GM21717 (cell line): Measurements from ENCODE around the gene REXO4.

Source experiments
- ATAC-seq: cut with Tn5 transposase; IDR thresholded peaks from one replicate; pipeline ENCODE4 v1.9.1; 2021; ENCODE audit warnings: mild to moderate bottlenecking, moderate library complexity; ENCODE audit not compliant: unreplicated experiment

REXO4 gene, protein sequence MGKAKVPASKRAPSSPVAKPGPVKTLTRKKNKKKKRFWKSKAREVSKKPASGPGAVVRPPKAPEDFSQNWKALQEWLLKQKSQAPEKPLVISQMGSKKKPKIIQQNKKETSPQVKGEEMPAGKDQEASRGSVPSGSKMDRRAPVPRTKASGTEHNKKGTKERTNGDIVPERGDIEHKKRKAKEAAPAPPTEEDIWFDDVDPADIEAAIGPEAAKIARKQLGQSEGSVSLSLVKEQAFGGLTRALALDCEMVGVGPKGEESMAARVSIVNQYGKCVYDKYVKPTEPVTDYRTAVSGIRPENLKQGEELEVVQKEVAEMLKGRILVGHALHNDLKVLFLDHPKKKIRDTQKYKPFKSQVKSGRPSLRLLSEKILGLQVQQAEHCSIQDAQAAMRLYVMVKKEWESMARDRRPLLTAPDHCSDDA

DNA sequence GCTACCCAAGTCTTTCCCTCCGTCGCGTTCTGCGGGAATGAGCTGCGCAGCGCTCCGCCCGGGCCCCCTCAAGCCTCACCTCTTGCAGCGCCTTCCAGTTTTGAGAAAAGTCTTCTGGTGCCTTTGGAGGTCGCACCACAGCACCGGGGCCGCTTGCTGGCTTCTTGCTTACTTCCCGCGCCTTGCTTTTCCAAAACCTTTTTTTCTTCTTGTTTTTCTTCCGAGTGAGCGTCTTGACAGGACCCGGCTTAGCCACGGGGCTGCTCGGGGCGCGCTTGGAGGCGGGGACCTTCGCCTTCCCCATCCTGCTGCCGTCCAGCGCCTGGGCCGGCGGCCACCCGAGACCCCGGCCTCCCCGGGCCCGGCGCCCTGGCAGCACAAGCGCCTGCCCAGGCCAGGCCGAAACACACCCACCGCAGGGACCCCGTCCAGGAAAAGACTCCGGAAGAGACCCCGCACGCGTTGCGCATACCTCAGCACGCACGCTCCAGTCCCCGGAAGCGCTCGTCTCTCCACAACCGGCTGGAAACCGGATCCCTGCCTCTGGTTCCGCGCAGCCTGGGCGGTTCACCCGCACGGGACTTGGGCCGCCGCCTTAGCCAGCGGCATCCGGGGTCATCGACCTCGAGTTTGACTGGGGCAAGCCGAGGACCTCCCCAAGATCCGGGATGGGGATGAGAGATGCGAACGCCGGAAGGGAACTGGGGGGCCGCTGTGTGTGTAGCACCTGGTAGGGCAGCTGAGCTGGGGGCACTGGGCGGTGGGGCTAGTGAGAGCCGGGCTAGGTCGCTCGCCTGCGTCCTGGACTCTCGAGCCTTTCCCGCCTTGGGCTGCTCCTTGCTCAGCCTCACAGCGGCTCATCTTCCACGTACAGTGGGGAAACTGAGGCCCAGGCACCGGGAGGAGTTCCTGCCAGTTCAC is at the start of gene REXO4:
TSS of gene REXO4 (minus strand) at position 470 of the 921 bp plus-strand sequence. CDS start at position 304, 166 bp downstream.
- peak; percentile 71 for ATAC-seq

DNA sequence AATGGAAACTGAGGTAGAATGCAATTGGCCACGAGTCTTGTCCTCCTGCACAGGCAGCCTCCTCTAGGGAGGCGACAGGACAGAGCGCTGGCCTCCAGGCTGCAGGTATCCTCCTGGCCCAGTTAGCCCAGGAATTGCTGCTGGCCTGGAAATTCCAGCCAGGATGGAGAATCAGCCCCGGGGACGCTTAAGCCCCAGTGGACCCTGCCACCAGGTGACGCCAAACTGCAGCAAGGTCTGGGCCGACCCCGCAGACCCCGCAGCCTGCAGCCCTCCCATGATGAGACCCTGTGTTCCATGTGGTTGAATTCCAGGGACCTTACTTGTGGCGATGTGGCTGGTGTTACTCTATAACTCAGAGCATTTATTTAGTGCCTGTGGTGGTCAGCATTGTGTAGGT is 49.3 kb upstream of the REXO4 start:
- ATAC-seq = no peak

DNA sequence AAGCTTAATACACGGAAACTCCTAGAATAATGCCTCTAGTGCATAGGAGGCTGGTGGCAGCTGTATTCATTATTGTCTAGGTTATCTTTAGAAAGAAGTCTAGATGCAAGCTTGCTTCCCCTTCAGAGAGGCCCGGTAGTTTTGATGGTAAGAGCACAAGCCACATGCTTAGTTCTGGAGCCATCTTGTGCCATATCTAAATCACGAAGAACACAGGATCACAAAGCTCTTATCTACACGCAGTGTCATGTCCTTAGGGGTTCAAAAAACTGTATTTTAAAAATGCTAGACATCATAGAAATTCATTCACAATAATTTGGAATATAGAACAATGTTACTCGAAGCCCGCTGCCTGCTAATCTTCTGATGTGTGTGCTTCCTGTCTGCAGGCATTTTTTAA is 48.2 kb upstream of the REXO4 start:
- no peak for ATAC-seq

DNA sequence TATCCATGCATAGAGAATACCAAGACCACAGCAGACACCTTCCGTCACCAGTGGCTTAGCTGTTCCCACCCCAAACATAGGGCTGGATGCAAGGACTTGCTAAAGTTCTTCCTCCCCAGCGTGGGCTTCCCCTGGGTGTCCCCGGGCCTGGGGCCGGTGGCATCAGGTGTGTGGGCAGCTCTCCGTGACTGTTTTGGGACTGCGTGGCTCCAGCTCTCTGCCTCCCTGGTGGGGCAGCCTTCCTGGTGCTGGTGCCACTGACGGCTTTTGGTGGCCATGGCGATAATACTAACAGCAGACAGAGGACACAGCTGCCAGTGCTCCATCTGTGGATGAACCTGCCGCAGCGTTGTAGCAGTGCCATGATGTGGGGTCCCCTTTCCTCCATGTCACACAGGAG is 46.8 kb upstream of the REXO4 start:
- ATAC-seq = no peak

DNA sequence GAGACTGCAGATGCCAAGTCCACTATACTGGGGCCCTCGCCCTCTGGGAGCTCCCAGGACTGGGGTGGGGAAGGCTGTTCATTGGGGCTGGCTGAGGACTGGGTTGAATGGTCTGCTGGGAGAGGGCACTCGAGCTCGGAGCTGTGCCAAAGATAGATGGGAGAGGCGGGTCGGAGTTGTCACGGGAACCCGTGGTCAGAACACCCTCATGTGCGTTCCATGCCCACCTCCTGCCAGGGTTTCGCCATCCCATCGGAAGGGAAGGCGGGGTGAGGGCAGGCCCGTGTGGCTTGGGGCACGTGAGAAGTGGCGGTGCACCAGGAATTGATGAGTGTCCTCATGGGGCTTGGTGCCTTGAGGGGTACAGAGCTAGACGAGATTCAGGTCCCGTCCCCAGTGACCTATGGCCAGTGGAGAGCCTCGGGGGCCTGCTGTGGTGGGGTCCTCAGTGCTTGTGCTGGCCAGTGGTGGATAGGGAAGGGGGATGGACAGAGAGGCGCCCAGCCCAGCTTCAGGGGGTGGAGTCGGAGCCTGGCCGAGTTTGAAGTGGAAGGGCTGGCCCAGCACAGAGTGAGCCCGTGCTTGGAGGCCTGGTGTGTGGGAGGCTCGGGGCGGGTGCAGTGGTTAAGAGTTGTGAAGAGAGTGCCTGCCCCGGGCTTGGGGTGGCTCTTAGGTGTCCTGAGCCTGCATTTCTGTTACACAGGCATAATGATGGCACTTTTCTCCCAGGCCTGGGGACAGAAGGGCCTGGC is 46.2 kb upstream of the REXO4 start:
- no peak for ATAC-seq

DNA sequence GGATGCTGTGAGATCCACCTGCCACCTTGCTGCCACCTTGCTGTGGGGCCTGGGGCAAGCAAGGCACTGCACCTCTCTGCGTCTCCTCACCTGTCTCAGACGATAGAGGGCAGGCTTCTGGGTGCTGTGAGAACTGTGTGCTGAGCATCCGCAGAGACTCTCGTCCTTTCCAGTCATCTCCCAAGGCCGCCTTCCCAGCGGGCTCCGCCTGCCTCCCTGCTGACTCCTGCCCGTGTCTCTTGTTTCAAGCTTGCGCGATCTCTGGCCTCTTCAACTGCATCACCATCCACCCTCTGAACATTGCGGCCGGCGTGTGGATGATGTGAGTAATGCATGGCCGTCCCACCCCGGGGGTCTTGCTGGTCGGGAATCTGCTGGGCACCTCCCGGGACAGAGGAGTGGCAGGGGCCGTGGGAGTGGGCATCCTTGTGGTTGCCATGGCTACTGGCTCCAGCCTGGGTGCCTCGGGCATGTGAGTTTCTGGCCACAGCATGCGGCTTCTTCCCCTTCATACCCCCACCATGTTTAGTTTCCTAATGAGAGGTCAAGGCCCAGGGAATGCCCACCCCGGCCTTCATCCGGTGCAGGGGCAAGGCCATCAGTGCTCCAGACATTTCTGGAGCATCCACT is 45.5 kb upstream of the REXO4 start:
- ATAC-seq = no peak

DNA sequence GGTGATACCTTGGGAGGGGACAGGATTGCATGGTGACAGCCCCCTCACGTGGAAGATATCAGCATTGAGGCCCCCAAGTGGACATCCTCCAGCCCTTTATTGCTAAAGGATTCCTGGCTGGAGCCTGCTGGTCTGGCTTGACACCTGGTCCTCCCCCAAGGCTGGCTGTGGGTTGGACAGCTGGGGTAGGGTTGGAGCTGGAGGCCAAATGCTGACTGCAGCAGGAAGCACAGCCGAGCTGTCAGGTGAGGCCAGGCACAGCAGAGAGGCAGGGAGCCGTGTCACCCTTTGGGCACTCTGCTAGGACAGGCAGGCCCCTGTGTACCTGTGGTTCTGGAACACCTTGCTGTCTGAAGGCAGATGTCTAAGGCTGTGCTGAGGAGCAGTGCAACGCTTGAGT is 44.2 kb upstream of the REXO4 start:
- no peak for ATAC-seq

DNA sequence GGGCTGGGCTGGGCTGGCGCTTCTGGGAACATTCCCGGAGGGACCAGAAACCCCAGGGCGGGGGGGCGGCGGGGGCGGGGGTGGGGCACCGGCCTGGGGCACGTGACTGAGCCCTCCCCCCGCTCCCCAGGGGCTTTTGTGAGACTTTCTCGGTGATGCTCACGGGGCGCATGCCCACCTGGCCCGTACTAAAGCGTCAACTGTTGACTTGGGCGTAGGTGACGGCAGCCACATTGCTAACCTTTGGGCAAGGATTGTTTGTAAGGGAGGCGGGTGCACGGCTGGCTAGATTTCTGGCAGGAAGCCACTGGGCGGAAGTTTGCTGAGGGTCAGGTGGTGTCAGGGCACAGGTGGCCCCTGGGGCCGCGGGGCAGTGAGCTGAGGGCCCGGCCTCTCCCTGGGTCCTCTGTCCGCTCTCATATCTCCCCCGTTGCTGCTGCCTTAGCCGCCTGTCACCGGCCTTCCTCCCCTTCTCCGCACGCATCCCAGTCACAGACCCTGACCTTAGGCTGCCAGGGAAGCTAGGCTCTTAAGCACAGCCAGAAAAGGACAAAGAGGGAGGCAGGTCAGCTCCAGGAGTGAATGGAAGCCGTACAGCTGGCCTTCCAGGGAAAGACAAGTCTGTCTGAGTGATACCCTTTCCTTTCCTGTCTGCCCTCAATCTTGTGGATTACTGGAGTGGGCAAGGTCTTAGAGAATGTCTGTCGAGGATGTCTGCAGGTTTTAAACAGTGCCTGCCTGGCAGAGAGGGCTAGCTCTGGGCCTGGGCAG is 42.8 kb upstream of the REXO4 start:
- peak; percentile 13 for ATAC-seq

DNA sequence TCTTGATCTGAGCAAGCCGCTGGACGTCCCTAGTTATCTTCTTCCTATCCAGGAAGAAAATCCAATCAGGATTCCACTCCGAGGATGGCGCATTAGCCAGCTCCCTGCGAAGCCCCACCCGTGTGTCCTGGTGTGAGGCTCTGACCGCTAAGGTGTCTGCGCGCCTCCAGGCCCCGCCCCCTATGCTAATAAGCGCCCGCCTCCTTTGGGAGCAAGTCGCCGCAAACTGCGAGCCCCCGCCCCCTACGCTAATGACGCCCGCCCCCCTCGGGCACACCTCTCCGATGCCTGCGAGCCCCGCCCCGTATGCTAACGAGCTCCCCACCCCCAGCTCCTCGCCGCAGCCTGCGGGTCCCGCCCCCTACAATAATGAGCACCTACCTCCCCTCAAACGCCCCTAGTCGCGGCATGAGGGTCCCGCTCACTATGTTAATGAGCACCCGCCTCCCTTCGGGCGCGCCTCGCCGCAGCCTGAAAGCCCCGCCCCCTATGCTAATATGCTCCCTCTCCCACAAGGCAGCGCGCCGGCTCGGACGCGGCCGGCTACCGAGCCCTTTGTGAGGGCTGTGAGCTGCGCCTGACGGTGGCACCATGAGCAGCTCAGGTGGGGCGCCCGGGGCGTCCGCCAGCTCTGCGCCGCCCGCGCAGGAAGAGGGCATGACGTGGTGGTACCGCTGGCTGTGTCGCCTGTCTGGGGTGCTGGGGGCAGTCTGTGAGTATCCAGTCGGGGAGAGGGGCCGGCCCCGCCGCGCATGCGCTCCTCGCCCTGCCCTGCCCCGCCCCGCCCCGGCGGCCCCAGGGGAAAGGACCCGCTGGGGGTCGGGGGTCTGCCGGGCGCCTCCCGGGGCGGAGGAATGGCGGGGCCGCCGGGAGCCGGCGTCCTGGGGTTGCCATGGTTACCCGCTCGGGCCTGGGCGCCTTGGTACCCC is 41.9 kb upstream of the REXO4 start, which contains the start of gene CACFD1:
TSS of gene CACFD1 (plus strand) at position 503 of the 929 bp plus-strand sequence. CDS start at position 592, 89 bp downstream.
- peak; percentile 66 for ATAC-seq

DNA sequence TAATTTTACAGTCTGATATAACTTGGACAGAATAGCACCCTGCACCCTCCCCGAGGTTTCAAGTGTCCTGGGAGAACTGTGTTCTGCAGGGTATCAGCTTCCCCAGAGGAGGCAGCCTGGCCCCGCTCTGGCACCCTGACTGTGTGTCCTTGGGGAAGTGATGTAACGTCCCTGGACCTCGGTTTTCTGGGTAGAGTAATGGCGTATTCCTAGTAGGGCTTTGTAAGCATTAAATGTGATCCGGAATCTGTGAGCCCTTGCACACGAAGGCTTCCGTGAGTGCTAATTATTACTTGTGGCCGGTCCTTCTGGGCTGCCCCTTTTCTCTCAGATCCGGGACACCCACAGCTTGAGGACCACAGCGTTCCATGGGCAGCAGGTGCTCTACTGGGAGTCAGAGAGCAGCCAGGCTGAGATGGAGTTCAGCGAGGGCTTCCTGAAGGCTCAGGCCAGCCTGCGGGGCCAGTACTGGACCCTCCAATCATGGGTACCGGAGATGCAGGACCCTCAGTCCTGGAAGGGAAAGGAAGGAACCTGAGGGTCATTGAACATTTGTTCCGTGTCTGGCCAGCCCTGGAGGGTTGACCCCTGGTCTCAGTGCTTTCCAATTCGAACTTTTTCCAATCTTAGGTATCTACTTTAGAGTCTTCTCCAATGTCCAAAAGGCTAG is 41.0 kb upstream of the REXO4 start:
- ATAC-seq = no peak

DNA sequence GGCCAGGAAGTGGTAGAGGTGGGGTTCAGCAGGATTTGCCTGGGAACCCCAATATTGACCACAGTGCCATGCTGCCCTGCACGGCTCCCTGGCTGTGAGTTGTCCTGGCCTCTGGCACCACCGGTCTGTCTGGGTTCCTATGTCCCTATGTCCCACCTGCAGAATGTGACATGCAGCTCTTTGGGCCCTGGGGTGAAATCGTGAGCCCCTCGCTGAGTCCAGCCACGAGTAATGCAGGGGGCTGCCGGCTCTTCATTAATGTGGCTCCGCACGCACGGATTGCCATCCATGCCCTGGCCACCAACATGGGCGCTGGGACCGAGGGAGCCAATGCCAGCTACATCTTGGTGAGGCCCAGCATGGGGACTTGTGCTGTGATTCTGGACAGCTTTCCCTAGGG is 39.9 kb upstream of the REXO4 start:
- ATAC-seq = no peak

DNA sequence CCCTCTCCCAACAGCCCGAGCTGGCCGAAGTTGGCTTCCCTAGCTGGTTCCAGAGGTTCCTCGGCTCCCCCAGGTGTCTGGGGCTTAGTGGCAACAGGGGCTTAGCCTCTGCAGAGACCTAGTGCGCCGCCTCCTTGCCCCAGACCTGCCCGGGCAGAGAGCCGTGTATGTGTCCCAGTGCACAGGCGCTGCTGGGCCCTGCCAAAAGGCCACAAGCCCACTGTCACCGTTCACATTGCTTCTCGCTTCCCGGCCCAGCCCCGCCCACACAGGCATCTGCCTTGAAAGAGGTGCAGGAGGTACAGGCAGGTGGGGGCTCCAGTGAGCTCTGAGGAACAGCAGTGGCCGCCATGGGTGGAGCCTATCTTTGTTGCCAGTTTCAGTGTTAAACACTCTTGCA is 39.4 kb upstream of the REXO4 start:
- no peak for ATAC-seq

DNA sequence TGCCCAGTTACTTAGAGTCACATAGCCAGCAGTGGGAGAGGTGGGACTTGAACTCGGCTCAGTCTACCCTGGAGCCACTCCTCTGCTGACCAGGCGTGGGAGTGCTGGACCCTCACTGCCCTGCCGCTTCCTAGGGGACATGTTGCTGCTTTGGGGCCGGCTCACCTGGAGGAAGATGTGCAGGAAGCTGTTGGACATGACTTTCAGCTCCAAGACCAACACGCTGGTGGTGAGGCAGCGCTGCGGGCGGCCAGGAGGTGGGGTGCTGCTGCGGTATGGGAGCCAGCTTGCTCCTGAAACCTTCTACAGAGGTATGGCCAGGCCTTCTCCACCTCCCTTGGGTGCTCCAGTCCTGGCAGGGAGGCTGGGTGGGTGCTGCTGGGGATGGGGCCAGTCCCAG is 38.6 kb upstream of the REXO4 start:
- no peak for ATAC-seq

DNA sequence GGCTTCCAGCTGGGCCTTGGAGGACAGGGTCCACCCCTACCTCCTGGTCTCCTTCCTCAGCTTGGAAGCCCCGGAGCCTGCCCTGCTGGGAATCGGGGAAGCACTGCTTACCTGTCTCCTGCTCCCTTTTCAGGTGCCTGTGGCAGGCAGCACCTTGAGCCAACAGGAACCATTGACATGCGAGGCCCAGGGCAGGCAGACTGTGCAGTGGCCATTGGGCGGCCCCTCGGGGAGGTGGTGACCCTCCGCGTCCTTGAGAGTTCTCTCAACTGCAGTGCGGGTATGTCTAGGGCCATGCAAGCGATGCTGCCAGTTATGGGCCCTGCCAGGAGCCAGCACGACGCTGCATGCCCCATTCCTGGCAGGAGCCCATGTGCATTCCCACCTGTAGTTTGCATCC is 38.1 kb upstream of the REXO4 start:
- ATAC-seq = no peak

DNA sequence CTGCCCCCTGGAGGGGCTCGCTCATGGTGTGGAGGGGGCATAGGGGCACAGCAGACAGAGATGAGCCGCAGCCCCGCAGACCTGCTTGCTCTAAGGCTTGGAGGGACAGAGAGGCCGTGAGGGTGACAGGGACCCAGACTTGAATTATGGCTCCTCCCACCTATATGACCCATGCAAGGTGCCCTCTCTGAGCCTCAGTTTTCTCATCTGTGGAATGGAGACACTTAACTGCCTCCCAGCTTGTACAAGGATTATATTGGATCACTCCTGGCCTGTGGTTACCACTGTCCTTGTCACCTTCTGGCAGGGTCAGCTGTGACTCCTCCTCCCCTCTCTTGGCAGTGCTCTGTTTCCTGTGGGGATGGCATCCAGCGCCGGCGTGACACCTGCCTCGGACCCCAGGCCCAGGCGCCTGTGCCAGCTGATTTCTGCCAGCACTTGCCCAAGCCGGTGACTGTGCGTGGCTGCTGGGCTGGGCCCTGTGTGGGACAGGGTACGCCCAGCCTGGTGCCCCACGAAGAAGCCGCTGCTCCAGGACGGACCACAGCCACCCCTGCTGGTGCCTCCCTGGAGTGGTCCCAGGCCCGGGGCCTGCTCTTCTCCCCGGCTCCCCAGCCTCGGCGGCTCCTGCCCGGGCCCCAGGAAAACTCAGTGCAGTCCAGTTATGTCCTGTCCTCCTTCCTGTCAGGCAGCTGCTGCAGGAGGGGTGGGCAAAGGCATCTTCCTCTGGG is 37.3 kb upstream of the REXO4 start:
- ATAC-seq = no peak

DNA sequence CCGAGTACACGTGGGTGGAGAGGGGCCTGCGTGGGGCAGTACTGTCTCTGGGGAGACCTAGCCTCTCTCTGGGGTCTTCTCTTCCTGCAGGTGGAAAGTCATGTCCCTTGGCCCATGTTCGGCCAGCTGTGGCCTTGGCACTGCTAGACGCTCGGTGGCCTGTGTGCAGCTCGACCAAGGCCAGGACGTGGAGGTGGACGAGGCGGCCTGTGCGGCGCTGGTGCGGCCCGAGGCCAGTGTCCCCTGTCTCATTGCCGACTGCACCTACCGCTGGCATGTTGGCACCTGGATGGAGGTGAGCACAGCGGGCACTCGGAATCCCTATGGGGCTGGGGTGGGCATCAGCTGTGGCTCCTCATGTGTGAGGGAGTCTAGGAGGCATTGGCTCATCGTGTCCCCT is 36.5 kb upstream of the REXO4 start:
- no peak for ATAC-seq

DNA sequence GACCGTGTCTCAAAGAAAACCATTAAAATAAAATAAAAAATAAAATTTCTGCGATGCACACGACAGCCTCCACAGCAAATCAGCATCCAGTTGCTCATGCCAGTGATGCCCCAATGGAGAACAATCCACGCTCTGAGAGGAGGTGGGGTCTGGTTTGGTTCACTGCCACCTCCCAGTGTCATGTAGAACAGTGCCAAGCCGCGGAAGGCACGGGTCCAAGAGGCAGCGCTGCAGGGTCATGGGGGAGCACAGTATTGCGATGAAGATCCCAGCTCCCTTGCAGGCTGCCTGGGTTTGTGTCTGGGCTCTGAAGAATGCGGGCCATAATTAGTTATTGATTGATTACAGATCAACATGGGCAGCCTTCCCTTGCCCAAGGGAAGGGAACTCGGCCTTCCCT is 35.8 kb upstream of the REXO4 start:
- no peak for ATAC-seq

DNA sequence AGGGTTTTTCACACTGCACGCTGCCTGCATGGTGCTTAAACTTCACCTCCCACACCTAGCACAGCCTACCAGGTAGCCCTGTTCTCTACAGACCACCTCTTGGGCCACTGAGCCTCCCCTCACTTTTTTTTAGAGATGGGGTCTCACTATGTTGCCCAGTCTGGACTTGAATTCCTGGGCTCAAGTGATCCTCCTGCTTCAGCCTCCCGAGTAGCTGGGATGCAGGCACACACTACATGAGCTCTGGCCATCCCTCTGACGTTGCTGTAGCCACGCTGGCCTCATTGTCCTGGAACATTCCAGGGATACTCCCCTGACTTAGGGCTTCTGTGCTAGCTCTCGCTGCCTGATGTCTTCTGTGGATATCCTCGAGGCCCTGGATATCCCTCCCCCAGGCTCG is 34.8 kb upstream of the REXO4 start:
- no peak for ATAC-seq
